ENCODE measurements around the gene GPR107.

Gene GPR107

DNA sequence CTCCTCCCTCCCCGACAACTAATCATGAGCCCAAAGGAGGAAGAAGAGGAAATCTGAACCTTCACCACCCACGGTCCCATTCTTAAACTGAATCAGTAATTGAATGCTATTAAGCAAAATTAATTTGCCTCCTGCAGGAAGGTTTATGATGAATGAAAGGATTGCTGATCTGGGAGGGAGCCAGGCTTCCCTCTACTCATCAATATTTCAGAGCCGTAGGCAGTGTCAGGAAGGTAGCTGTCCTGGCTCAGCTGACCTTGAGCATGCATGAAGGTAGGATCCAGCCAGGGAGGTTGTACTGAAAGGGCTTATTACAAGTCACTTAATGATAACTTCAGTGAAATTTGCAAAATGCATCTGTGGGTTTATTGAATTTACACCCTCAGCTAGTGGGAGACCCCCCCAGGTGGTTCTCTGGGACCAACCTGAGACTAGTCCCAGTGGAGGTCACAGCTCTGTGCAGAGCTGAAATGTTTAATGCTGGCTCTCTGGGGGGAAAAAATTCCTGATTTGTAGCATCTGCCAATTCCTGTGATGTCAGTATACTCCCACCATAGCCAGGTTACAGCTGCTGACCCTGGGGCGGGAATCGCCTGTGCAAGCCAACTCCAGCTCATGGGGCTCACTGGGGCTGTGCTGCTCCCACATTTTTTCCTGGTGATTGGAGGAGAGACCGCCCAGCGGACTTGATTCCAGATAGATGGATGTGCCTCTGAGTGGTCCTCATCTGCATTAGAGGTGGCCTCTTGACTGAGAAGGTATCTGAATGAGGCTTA lies 70.6 kb downstream of the GPR107 start:
- no peak overlapping the region for H3K4me3 ChIP-seq (ENCODE audit: low read length)
- no peak for TF ChIP-seq CTCF (conservative IDR thresholded peaks at IDR 0.05; ENCODE audit: low read depth, low read length)

DNA sequence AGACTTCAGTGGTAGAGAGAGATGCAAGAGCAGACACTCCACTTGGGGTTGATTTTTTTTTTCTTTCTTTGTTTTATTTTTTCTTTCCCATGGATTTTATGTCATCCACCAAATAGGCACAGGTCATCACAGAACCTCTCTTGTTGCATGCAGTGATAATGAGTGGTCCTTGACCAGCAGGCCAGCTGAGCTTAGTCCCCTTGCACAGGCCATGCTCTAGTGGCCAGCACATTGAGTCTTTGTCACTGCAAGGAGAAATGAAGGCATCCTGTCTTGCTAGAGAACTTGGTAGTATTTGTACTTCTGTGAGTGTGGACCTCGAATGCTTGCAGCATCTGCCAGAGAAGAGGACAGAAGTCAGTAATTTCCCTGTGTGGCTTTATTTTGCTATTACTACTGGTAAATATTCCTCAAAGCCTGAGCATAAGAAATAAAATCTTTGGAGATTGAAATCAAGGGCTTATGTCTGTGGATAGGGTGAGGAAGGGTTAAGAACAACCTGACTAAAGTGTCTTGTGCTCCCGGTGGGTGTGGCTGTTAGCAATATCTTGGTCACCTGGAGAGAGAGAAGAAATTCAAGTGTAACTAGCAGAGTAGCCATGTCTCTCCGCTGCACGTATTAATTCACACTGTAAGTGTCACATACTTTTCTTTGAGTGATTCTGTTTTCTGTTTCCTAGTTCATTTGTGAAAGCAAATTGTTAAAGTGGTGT lies 73.2 kb downstream of the GPR107 start:
- no peak for DNase-seq (ENCODE audit: low read depth)
- TF ChIP-seq CTCF (conservative IDR thresholded peaks at IDR 0.05; ENCODE audit: low read depth, low read length) = no peak
- H3K4me3 ChIP-seq (ENCODE audit: low read length) = no peak overlapping the region

More for the DNA sequence above, 70.6 kb downstream of the GPR107 start:
- no peak for DNase-seq (ENCODE audit: low read depth)

- no peak overlapping the region for H3K4me3 ChIP-seq (ENCODE audit: low read length)
- no peak for DNase-seq (ENCODE audit: low read depth)
- no peak for TF ChIP-seq CTCF (conservative IDR thresholded peaks at IDR 0.05; ENCODE audit: low read depth, low read length)
Observed at GRCh38 chr9:130128251-130128650, 74.5 kb downstream of the GPR107 start.

- no peak for TF ChIP-seq CTCF (conservative IDR thresholded peaks at IDR 0.05; ENCODE audit: low read depth, low read length)
- no peak overlapping the region for H3K4me3 ChIP-seq (ENCODE audit: low read length)
- DNase-seq (ENCODE audit: low read depth) = peak; percentile 95
Observed at GRCh38 chr9:130128733-130129431, 75.2 kb downstream of the GPR107 start.

DNA sequence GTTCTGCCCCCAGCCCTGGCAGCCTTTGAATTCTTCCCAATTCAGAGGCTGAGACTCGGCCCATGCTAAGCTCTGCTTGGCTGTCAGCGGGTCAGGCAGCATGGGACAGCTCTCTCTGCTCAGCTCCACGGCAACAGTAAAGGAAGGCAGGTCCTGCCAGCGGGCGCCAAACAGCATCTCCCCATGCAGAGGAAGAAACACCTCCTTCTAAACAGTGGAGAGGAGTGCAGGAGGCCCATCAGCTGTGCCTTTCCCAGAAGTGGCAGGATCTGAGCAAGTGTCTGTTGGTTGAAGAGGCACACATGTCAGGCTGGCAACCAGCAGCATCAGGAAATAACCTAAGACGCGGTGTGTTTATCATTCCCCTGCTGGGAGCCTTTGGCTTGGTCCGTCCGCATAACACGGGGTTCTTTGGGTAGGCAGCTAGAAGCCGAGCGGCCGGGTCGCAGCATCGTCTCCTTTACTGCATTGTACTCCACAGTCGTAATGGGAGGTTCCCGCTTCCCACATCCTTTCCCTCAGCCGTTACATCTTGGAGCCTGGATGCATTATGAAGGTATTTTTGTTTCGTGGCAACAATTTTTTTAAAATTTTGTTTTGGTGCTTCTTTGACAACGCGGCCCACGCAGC lies 75.8 kb downstream of the GPR107 start:
- DNase-seq (ENCODE audit: low read depth) = no peak
- TF ChIP-seq CTCF (conservative IDR thresholded peaks at IDR 0.05; ENCODE audit: low read depth, low read length) = no peak
- no peak overlapping the region for H3K4me3 ChIP-seq (ENCODE audit: low read length)

DNA sequence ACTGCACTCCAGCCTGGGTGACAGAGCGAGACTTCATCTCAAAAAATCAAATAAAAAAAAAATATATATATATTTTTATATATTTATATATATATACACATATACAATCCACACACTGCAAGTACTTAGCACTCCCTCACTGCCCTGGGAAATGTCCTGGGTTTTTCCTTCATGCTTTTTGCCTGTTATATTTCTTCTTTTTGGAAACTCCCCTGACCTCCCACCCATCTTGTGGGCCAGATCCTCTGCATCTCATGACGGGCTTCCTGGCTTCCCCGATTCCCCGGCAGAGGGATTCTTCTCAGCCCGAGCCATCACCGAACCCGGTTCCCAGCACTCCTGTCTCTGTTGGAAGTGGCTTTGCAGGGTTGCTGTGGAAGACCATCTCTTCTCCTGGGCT lies 79.0 kb downstream of the GPR107 start:
- no peak for TF ChIP-seq CTCF (conservative IDR thresholded peaks at IDR 0.05; ENCODE audit: low read depth, low read length)
- no peak overlapping the region for H3K4me3 ChIP-seq (ENCODE audit: low read length)
- DNase-seq (ENCODE audit: low read depth) = no peak

Data from retinal pigment epithelial cell (primary cell).